ENCODE measurements around the gene PCED1B. TPM values are rescaled to one million over a fixed set of nuclear protein-coding genes. Genes with fewer than 3 reads are reported as not detected.

PCED1B gene
- total RNA-seq, 2 donors from 2014 or later: 2.3 to 14.2 TPM

DNA sequence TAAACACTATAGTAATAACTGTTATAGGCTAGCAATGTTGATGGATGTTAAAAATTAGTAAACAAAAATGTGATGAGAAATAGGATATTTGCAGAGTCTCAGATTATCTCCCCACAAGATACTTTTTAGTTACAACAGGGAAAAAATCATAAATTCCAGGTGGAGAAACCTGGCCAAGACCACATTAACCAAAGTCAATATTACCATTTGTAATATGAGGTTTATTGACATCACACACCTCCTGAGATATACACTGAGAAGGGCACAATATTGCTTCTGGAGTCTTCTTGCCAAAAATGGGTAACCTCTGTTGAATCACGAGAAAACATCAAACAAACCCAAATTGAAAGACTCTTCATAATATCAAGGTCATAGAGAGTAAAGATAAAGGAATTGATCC, 72.7 kb downstream of the PCED1B start:
- H3K36me3 ChIP-seq (replicated peaks in 1 of 2; ENCODE audit: insufficient read depth in 1 of 2, low read depth in 2 of 2): no peaks in the 10 kb centered on the region
- 46 to 52% methylated on average over 1 of the region's 1 CpG for WGBS, 2 donors
- ATAC-seq (no peak), DNase-seq (no peak)
- peaks cover 28% of the 10 kb centered on the region for H3K4me1 ChIP-seq
- intact Hi-C loops (cut with DNase I): no loop called here
- H3K4me3 ChIP-seq: no peak overlapping the region
- TF ChIP-seq, protein P1, sequence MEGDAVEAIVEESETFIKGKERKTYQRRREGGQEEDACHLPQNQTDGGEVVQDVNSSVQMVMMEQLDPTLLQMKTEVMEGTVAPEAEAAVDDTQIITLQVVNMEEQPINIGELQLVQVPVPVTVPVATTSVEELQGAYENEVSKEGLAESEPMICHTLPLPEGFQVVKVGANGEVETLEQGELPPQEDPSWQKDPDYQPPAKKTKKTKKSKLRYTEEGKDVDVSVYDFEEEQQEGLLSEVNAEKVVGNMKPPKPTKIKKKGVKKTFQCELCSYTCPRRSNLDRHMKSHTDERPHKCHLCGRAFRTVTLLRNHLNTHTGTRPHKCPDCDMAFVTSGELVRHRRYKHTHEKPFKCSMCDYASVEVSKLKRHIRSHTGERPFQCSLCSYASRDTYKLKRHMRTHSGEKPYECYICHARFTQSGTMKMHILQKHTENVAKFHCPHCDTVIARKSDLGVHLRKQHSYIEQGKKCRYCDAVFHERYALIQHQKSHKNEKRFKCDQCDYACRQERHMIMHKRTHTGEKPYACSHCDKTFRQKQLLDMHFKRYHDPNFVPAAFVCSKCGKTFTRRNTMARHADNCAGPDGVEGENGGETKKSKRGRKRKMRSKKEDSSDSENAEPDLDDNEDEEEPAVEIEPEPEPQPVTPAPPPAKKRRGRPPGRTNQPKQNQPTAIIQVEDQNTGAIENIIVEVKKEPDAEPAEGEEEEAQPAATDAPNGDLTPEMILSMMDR (IDR thresholded peaks at IDR 0.05): no peak
- TF ChIP-seq POLR2A (IDR thresholded peaks at IDR 0.05): no peak
- no peaks in the 10 kb centered on the region for H3K9me3 ChIP-seq
- H3K27me3 ChIP-seq: no peaks in the 10 kb centered on the region
- no peak overlapping the region for H3K27ac ChIP-seq

DNA sequence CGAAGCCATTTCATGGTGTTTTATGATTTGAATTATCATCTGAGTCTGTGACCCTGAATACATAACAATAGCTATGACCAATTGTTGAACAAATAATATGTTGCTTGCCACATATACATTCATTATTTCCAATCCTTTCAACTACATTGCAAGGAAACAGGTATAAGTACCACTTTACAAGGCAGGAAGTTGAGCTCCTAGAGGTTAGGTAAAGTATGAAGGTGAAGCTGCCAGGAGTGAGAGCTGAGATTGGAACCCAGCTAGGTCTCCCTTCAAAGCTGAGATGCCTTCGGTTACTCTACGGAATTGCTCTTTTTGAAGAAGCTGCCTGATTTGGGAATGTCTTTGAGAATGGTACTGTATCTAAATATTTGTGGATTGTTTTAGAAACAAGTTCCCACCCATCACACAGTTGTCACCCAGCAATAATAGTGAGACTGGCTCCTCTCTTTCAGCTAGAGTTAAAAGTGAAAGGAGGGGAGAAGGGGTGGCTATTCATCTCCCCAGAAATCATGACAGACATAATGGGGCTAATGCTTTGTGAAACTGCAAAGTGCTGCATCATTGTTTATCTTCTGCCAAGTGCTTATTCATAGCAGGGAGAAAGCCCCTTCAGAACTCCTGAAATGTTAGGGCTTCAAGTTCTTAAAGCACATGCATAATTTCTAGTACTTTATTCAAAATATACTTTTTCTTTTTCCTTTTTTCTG, 76.2 kb downstream of the PCED1B start:
- H3K27me3 ChIP-seq: no peaks in the 10 kb centered on the region
- 76 to 78% methylated on average over 3 of the region's 3 CpGs for WGBS, 2 donors
- DNase-seq (peak in 1 of 4 donors; percentile 11), ATAC-seq (peak; percentile 75)
- H3K27ac ChIP-seq: peak overlapping the region; percentile 39 to 79 (median 61)
- no peaks in the 10 kb centered on the region for H3K36me3 ChIP-seq (replicated peaks in 1 of 2; ENCODE audit: insufficient read depth in 1 of 2, low read depth in 2 of 2)
- H3K4me3 ChIP-seq: no peak overlapping the region
- intact Hi-C loops (cut with DNase I): no loop called here
- H3K4me1 ChIP-seq: peaks cover 45% of the 10 kb centered on the region
- H3K9me3 ChIP-seq: no peaks in the 10 kb centered on the region
- TF ChIP-seq POLR2A (IDR thresholded peaks at IDR 0.05): no peak
- TF ChIP-seq, protein P1 (IDR thresholded peaks at IDR 0.05): no peak

DNA sequence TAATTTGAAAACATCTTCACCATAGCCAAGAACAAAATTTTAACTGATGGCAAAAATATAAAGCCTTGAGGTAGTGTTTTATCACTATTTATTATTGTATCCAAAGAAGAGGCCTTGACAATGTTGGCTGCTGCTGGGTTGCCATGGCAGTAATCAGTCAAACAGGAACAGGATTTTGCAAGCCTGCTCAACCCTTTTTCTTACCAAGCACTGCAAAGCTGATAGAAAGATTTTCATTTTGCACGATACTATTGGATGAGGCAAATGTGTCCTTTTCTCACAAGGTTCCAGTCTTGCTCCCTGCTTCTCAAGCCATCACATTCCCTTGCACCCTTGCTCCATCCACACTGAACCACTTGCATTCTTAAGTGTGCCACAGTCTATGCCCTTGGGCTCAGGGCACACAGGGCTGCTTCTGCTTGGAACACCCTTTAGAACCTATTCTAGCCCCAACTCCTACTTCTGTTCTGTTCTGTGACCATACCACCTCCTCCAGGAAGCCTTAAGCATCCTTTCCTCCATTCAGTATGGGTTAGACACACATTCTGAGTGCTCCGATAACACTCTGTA, 76.8 kb downstream of the PCED1B start:
- ATAC-seq: peak; percentile 96
- Histone ChIP-seq H3K27ac (peak overlapping the region; percentile 26 to 79 (median 56)), H3K4me3 (no peak overlapping the region), H3K9me3 (no peaks in the 10 kb centered on the region), H3K27me3 (no peaks in the 10 kb centered on the region), H3K36me3 (replicated peaks in 1 of 2; ENCODE audit: insufficient read depth in 1 of 2, low read depth in 2 of 2) (no peaks in the 10 kb centered on the region), H3K4me1 (peaks cover 51% of the 10 kb centered on the region)
- peak; percentile 70 to 85 (median 79) for DNase-seq
- 19 to 47% methylated on average over 2 of the region's 2 CpGs for WGBS, 2 donors
- intact Hi-C loops (cut with DNase I): no loop called here
- no peak for TF ChIP-seq POLR2A (IDR thresholded peaks at IDR 0.05)
- TF ChIP-seq, protein P1 (IDR thresholded peaks at IDR 0.05): no peak

DNA sequence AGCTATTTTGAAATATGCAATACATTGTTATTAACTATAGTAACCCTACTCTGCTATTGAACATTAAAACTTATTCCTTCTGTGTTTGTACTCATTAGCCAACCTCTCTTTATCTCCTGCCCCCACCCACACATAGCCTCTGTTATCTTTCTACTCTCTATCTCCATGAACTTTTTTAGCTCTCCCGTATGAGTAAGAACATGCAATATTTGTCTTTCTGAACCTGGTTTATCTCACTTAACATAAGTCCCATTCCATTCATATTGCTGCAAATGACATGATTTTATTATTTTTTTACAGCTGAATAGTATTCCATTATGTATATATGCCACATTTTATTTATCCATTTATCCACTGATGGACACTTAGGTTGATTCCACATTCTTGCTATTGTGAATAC, 79.4 kb downstream of the PCED1B start:
- DNase-seq (no peak), ATAC-seq (no peak)
- Histone ChIP-seq H3K4me1 (peaks cover 54% of the 10 kb centered on the region), H3K27ac (no peak overlapping the region), H3K36me3 (replicated peaks in 1 of 2; ENCODE audit: insufficient read depth in 1 of 2, low read depth in 2 of 2) (no peaks in the 10 kb centered on the region), H3K9me3 (no peaks in the 10 kb centered on the region), H3K4me3 (no peak overlapping the region), H3K27me3 (no peaks in the 10 kb centered on the region)
- 9 to 29% methylated on average over 1 of the region's 1 CpG for WGBS, 2 donors
- no peak for TF ChIP-seq POLR2A (IDR thresholded peaks at IDR 0.05)
- TF ChIP-seq, protein P1 (IDR thresholded peaks at IDR 0.05): no peak
- intact Hi-C loops (cut with DNase I): no loop called here

DNA sequence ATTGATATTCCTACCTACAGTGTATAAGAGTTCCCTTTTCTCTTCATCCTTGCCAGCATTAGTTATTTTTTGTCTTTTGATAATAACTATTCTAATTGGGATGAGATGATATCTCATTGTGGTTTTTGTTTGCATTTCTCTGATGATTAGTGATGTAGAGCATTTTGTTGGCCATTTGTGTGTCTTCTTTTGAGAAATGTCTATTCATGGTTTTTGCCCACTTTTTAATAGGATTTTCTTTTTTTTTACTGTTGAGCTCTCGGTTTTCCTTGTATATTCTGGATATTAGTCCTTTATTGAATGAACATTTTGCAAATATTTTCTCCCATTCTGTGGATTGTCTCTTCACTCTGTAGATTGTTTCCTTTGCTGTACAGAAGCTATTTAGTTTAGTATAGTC, 79.9 kb downstream of the PCED1B start:
- intact Hi-C loops (cut with DNase I): no loop called here
- peaks cover 59% of the 10 kb centered on the region for H3K4me1 ChIP-seq
- H3K36me3 ChIP-seq (replicated peaks in 1 of 2; ENCODE audit: insufficient read depth in 1 of 2, low read depth in 2 of 2): no peaks in the 10 kb centered on the region
- DNase-seq (no peak), ATAC-seq (no peak)
- TF ChIP-seq, protein P1 (IDR thresholded peaks at IDR 0.05): no peak
- TF ChIP-seq POLR2A (IDR thresholded peaks at IDR 0.05): no peak
- no peak overlapping the region for H3K4me3 ChIP-seq
- H3K27me3 ChIP-seq: no peaks in the 10 kb centered on the region
- 88 to 97% methylated on average over 1 of the region's 1 CpG for WGBS, 2 donors
- no peak overlapping the region for H3K27ac ChIP-seq
- no peaks in the 10 kb centered on the region for H3K9me3 ChIP-seq
